Measurements from ENCODE around the gene ARL6. TPM values are rescaled to one million over a fixed set of nuclear protein-coding genes. Genes with fewer than 3 reads are reported as not detected.

ARL6 gene
- total and polyA plus RNA-seq, 7 experiments from 2014 or later = 3.0 to 7.5 (median 4.1) TPM

GRCh38 chr3:97793420-97794019 lies 29.0 kb downstream of the ARL6 start:
- H3K4me1 Mint-ChIP-seq = peaks cover 0 to 3% (median 0%) of the 10 kb centered on the region in 7 donors
- no peaks in the 10 kb centered on the region for H3K9me3 ChIP-seq (ENCODE audit: control insufficient read depth in 2 of 3, low read length in 3 of 3)
- DNase-seq = peak in 7 of 9 donors; percentile 30 to 67 (median 61)
- H3K4me3 Mint-ChIP-seq = no peak overlapping the region
- no peak overlapping the region for H3K4me3 ChIP-seq (ENCODE audit: low read length)
- H3K27ac ChIP-seq (ENCODE audit: low read depth, low read length) = no peak overlapping the region
- H3K27ac Mint-ChIP-seq = no peak overlapping the region
- intact Hi-C loops (cut with micrococcal nuclease) = loop anchor here (1.0 to 10.0 kb wide), 8 partner anchors 28 to 929 kb away; partner anchors contain the start of gene RIOX2 (in 1 of the 2)
- H3K27me3 Mint-ChIP-seq = no peaks in the 10 kb centered on the region
- POLR2A ChIA-PET = no interaction called here
- H3K36me3 ChIP-seq (ENCODE audit: control insufficient read depth in 2 of 3, insufficient read depth in 3 of 3, low read length in 3 of 3) = no peaks in the 10 kb centered on the region
- CTCF ChIA-PET = interaction anchor here (0.7 to 4.5 kb wide), 6 partner anchors 9 to 233 kb away, joined by 4 to 49 read pairs (median 6); no protein-coding TSS in a partner anchor
- H3K27me3 ChIP-seq (ENCODE audit: control insufficient read depth in 2 of 2, insufficient read depth in 2 of 2, low read length in 2 of 2) = no peaks in the 10 kb centered on the region
- peak; percentile 80 for ATAC-seq
- H3K9me3 Mint-ChIP-seq = no peaks in the 10 kb centered on the region
- no peaks in the 10 kb centered on the region for H3K4me1 ChIP-seq (ENCODE audit: control insufficient read depth in 2 of 2, insufficient read depth in 2 of 2, low read length in 2 of 2)
- peaks cover 0 to 6% (median 0%) of the 10 kb centered on the region in 5 donors for H3K36me3 Mint-ChIP-seq

- Mint-ChIP-seq H3K27ac (peak overlapping the region in 1 of 9 donors; percentile 53), H3K27me3 (no peaks in the 10 kb centered on the region), H3K9me3 (no peaks in the 10 kb centered on the region), H3K36me3 (peaks cover 0 to 10% (median 0%) of the 10 kb centered on the region in 5 donors), H3K4me3 (no peak overlapping the region), H3K4me1 (peaks cover 0 to 3% (median 0%) of the 10 kb centered on the region in 7 donors)
- intact Hi-C loops (cut with micrococcal nuclease) = loop anchor here (2.0 to 10.0 kb wide), 2 partner anchors 19 to 931 kb away; no protein-coding TSS in a partner anchor
- ChIA-PET POLR2A (interaction anchor here (1.5 kb wide), 1 partner anchor 226 kb away, joined by 4 read pairs; no protein-coding TSS in a partner anchor), CTCF (interaction anchor here (4.5 kb wide), 1 partner anchor 227 kb away, joined by 49 read pairs; no protein-coding TSS in a partner anchor)
- Histone ChIP-seq H3K4me1 (ENCODE audit: control insufficient read depth in 2 of 2, insufficient read depth in 2 of 2, low read length in 2 of 2) (no peaks in the 10 kb centered on the region), H3K27me3 (ENCODE audit: control insufficient read depth in 2 of 2, insufficient read depth in 2 of 2, low read length in 2 of 2) (no peaks in the 10 kb centered on the region), H3K27ac (ENCODE audit: low read depth, low read length) (no peak overlapping the region), H3K9me3 (ENCODE audit: control insufficient read depth in 2 of 3, low read length in 3 of 3) (no peaks in the 10 kb centered on the region), H3K4me3 (ENCODE audit: low read length) (no peak overlapping the region), H3K36me3 (ENCODE audit: control insufficient read depth in 2 of 3, insufficient read depth in 3 of 3, low read length in 3 of 3) (no peaks in the 10 kb centered on the region)
- no peak for DNase-seq
- no peak for ATAC-seq
Observed at GRCh38 chr3:97795951-97796350, 31.4 kb downstream of the ARL6 start.

GRCh38 chr3:97804471-97804870 lies 39.9 kb downstream of the ARL6 start:
- Mint-ChIP-seq H3K4me1 (peaks cover 0 to 2% (median 0%) of the 10 kb centered on the region in 7 donors), H3K36me3 (peaks cover 0 to 8% (median 5%) of the 10 kb centered on the region in 5 donors), H3K9me3 (peaks cover 0 to 3% (median 0%) of the 10 kb centered on the region in 11 donors), H3K4me3 (no peak overlapping the region), H3K27me3 (peaks cover 0 to 21% (median 9%) of the 10 kb centered on the region in 5 donors), H3K27ac (no peak overlapping the region)
- Histone ChIP-seq H3K4me3 (ENCODE audit: low read length) (no peak overlapping the region), H3K36me3 (ENCODE audit: control insufficient read depth in 2 of 3, insufficient read depth in 3 of 3, low read length in 3 of 3) (no peaks in the 10 kb centered on the region), H3K4me1 (ENCODE audit: control insufficient read depth in 2 of 2, insufficient read depth in 2 of 2, low read length in 2 of 2) (no peaks in the 10 kb centered on the region), H3K9me3 (ENCODE audit: control insufficient read depth in 2 of 3, low read length in 3 of 3) (no peaks in the 10 kb centered on the region), H3K27me3 (ENCODE audit: control insufficient read depth in 2 of 2, insufficient read depth in 2 of 2, low read length in 2 of 2) (no peaks in the 10 kb centered on the region), H3K27ac (ENCODE audit: low read depth, low read length) (no peak overlapping the region)
- intact Hi-C loops (cut with micrococcal nuclease) = no loop called here
- no peak for DNase-seq
- ChIA-PET CTCF (interaction anchor here (0.8 kb wide), 1 partner anchor 219 kb away, joined by 3 read pairs; no protein-coding TSS in a partner anchor), POLR2A (interaction anchor here (0.6 kb wide), 1 partner anchor 68 kb away, joined by 3 read pairs; no protein-coding TSS in a partner anchor)
- no peak for ATAC-seq

DNA sequence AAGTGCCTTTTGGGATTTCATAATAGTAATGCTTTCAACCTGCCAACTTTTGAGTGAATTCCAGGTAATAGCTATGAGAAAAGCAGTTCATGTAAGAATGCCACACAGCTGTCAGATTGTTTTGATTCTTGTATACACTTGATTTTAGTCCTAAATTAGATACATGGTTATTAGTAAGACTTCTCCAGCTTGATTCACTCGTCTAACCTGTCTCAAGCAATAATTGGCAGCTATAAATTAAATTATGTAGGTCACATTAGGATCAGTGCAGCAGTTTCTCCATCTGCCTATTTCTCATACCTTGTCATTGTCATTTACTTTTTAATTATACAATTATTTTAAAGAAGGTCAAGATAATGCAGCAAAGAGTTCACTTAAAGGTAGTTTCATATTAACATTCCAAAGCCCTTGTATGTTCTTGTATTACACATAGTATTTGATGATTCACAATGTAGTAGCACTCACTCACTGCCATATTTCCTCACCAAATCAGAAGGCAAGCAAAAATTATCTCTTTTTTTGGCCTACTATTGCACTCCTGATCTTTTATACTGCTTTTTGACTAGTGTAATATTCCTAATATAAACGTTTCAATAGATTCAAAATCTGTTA lies 46.3 kb downstream of the ARL6 start:
- no peak overlapping the region for H3K4me3 Mint-ChIP-seq
- peaks cover 0 to 13% (median 0%) of the 10 kb centered on the region in 7 donors for H3K4me1 Mint-ChIP-seq
- H3K36me3 ChIP-seq (ENCODE audit: control insufficient read depth in 2 of 3, insufficient read depth in 3 of 3, low read length in 3 of 3) = no peaks in the 10 kb centered on the region
- no peak overlapping the region for H3K27ac Mint-ChIP-seq
- POLR2A ChIA-PET = no interaction called here
- intact Hi-C loops (cut with micrococcal nuclease) = no loop called here
- ATAC-seq (no peak), DNase-seq (no peak)
- H3K36me3 Mint-ChIP-seq = no peaks in the 10 kb centered on the region
- CTCF ChIA-PET = no interaction called here
- H3K27me3 Mint-ChIP-seq = peaks cover 0 to 28% (median 9%) of the 10 kb centered on the region in 5 donors
- peaks cover 0 to 1% (median 0%) of the 10 kb centered on the region in 11 donors for H3K9me3 Mint-ChIP-seq
- no peak overlapping the region for H3K4me3 ChIP-seq (ENCODE audit: low read length)
- no peak overlapping the region for H3K27ac ChIP-seq (ENCODE audit: low read depth, low read length)
- H3K9me3 ChIP-seq (ENCODE audit: control insufficient read depth in 2 of 3, low read length in 3 of 3) = no peaks in the 10 kb centered on the region
- H3K27me3 ChIP-seq (ENCODE audit: control insufficient read depth in 2 of 2, insufficient read depth in 2 of 2, low read length in 2 of 2) = no peaks in the 10 kb centered on the region
- no peaks in the 10 kb centered on the region for H3K4me1 ChIP-seq (ENCODE audit: control insufficient read depth in 2 of 2, insufficient read depth in 2 of 2, low read length in 2 of 2)

DNA sequence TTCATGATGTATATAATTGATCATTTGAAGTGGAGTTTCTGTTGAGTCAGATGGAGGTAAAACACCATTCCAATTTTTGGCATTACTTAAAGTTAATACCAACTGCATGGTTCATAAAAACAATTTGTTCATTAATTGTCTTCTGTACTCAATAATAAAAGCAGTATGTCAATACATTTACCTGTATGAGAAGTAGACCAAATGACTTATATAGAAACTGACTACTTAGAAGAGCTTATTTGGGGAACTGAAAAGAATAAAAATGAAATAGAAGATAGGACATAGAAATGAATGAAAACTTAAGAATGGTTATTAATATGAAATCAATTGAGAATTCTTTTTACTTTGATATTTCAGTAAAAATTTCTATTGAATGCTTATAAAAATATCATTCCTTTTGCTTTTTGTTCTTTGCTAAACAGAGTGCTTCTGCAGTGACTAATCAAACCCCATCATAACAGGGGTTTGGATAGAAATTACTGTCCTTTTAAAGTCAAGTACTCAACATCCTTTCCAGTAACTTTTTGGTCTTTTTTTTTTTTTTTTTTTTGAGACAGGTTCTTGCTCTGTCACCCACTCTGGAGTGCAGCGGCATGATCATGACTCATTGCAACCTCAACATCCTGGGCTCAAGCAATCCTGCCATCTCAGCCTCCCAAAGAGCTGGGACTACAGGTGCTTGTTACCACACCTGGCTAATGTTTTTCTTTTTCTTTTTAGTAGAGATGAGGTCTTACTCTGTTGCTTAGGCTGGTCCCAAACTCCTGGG lies 50.8 kb downstream of the ARL6 start:
- POLR2A ChIA-PET = no interaction called here

DNA sequence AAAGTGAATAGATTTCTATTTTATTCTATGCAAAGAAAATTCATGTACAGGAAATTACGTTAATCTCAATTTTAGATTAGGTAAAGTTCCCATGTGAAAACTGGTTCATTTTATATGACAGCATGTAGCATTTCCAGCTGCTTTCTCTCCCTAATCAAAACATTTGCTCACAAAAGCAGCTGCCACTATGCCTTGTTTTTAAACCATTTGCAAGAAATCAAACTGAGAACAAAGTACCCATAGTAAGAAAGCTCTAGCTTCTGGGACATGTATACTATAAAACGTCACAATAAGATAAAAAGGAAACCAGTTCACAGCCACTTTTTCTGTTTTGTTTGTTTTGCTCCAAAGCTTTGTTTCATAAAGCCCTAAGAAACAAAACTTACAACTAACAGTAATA lies 52.3 kb downstream of the ARL6 start:
- ChIA-PET POLR2A (no interaction called here), CTCF (no interaction called here)
- Histone ChIP-seq H3K4me3 (ENCODE audit: low read length) (no peak overlapping the region), H3K27ac (ENCODE audit: low read depth, low read length) (no peak overlapping the region), H3K27me3 (ENCODE audit: control insufficient read depth in 2 of 2, insufficient read depth in 2 of 2, low read length in 2 of 2) (peaks cover 0 to 3% of the 10 kb centered on the region in 2 donors), H3K36me3 (ENCODE audit: control insufficient read depth in 2 of 3, insufficient read depth in 3 of 3, low read length in 3 of 3) (no peaks in the 10 kb centered on the region), H3K4me1 (ENCODE audit: control insufficient read depth in 2 of 2, insufficient read depth in 2 of 2, low read length in 2 of 2) (no peaks in the 10 kb centered on the region), H3K9me3 (ENCODE audit: control insufficient read depth in 2 of 3, low read length in 3 of 3) (no peaks in the 10 kb centered on the region)
- no peak for ATAC-seq
- Mint-ChIP-seq H3K4me1 (peaks cover 6 to 24% (median 9%) of the 10 kb centered on the region in 7 donors), H3K9me3 (no peaks in the 10 kb centered on the region), H3K4me3 (no peak overlapping the region), H3K36me3 (no peaks in the 10 kb centered on the region), H3K27me3 (peaks cover 0 to 18% (median 8%) of the 10 kb centered on the region in 5 donors), H3K27ac (no peak overlapping the region)
- intact Hi-C loops (cut with micrococcal nuclease) = no loop called here
- no peak for DNase-seq

More for the DNA sequence above, 50.8 kb downstream of the ARL6 start:
- Histone ChIP-seq H3K27me3 (ENCODE audit: control insufficient read depth in 2 of 2, insufficient read depth in 2 of 2, low read length in 2 of 2) (peaks cover 0 to 3% of the 10 kb centered on the region in 2 donors), H3K4me1 (ENCODE audit: control insufficient read depth in 2 of 2, insufficient read depth in 2 of 2, low read length in 2 of 2) (no peaks in the 10 kb centered on the region), H3K9me3 (ENCODE audit: control insufficient read depth in 2 of 3, low read length in 3 of 3) (no peaks in the 10 kb centered on the region), H3K4me3 (ENCODE audit: low read length) (no peak overlapping the region), H3K27ac (ENCODE audit: low read depth, low read length) (no peak overlapping the region), H3K36me3 (ENCODE audit: control insufficient read depth in 2 of 3, insufficient read depth in 3 of 3, low read length in 3 of 3) (no peaks in the 10 kb centered on the region)
- intact Hi-C loops (cut with micrococcal nuclease) = loop anchor here (1.0 to 2.0 kb wide), 2 partner anchors 16 to 19 kb away; no protein-coding TSS in a partner anchor
- DNase-seq (peak in 2 of 9 donors; percentile 11 to 37), ATAC-seq (peak; percentile 26)
- H3K4me1 Mint-ChIP-seq = peaks cover 0 to 17% (median 0%) of the 10 kb centered on the region in 7 donors
- H3K27ac Mint-ChIP-seq = peak overlapping the region in 1 of 9 donors; percentile 6
- no peaks in the 10 kb centered on the region for H3K9me3 Mint-ChIP-seq
- CTCF ChIA-PET = no interaction called here
- peaks cover 0 to 18% (median 6%) of the 10 kb centered on the region in 5 donors for H3K27me3 Mint-ChIP-seq
- H3K36me3 Mint-ChIP-seq = no peaks in the 10 kb centered on the region
- no peak overlapping the region for H3K4me3 Mint-ChIP-seq
